Fibroblast of skin of left quadriceps (primary cell): ENCODE data around the gene SOCS7.

Source experiments
- DNase-seq, 2 experiments: peaks; one replicate each; pipeline ENCODE4 v3.0.0-alpha.2; 2013; ENCODE audit warnings: low read depth in 2 of 2

Gene SOCS7

DNA sequence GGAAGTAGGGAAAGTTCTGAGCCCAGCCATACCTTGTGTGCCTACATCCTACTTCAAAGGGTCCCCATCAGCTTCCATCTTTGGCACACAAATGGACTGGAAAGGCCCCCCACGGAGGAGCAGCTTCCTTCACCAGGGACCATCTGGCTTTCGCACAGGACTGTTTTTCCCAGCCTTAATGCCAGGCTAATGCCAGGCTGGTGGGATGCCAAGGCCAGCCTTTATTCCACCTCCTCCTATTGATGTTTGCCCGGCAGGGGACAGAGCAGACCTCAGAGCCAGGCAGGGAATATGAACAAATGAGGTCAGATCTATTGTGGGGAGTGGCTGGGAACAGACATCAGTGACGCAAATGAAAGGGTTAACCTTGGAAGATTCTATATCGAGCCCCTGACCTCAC is 13.6 kb upstream of the SOCS7 start:
- no peak for DNase-seq

DNA sequence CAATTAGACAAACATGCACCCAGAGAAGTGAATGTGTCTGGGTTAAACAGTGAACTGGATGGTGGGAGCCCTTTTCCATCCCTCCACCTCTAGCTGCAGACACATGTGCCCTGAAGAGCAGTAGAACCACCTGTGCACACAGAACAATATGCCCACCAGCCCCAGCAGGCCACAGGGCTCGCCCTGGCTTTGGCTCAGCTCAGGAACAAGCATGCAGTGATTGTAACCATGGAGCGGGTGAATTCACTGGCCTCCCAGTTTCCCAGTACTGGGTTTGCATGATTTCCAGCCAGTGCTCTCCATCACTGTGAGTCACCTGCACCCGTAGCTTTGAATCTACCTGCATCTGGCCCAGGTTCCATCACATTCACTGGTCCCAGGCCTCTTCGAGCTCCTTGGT is 13.1 kb upstream of the SOCS7 start:
- no peak for DNase-seq

DNA sequence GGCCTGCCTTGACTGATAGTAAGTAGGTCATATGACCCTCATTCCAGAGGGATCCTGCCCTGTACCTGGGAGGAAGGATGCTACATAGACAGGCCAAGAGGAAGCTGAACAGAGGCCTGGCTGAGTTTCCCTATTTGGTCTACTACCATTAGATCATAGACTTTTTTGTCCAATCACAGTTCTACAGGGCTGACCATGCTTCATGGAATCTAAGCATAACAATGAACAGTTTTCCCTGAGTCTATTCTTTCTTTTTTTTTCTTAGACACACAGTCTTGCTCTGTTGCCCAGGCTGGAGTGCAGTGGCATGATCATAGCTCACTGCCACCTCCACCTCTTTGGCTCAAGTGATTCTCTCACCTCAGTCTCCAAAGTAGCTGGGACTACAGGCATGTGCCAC is 11.8 kb upstream of the SOCS7 start:
- DNase-seq: no peak

DNA sequence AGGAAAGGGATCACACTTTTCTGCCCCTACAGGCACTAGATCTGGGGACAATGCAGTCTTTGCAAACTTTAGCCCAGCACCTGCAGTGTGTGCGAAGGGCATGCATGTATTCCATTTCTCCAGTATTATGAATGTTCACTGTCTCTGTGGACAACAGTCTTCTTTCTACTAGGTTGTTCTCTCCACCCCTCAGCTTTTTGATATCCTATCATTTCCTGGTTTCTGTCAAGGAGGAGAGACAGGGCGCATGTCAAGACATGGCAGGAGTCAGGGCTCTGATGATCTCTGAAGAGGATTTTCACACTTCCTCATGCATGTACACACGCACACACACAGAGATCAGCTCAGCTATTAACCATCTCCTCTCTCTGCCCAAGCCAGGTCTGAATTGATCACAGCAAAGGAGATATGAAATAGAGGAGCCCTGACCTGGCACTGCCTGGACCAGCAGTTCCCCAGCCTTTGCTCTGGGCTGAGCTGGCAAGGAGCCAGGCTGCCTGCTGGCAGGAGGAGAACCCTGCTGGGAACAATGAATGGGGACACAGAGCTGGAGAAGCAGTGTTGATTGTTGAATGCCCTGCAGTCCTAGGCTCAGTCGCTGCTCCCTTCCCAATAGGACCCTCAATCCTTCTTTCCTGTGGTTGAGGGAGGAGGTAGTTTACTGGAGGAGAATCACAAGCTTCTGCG is 10.5 kb upstream of the SOCS7 start:
- DNase-seq: no peak

DNA sequence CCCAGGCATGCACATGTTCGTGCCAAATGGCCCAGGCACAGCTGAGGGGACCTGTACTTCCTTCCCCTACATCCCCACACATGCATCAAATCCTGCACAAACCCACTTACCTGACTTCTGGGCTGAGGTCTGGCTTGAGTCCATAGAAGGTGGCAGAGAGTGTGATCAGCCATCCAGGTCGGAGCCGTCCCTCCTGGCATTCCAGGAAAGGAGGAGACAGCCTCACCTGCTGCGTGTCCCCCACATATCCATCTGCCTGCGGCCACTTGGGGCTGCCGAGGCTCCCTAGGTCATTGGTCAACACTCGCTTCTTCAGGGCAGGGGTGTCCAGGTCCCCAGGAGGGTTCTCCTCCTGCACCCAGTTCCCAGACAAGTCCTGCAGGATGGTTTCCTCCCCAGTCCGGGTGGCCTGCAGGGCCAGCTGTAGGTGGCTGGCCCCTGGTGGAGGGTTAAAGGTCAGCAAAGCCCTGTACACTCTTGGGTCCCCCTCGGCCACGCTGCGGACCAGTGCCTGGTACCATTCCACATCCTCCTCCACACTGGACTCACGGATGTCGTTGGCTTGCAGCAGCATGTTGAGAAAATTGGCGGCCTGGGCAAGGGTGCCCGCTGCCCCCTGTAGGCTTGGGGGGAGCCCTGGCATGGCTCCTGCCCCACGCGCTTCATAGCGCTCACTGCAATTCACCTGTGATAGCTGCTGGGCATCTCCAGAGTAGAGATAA is 8.6 kb upstream of the SOCS7 start:
- DNase-seq: no peak

DNA sequence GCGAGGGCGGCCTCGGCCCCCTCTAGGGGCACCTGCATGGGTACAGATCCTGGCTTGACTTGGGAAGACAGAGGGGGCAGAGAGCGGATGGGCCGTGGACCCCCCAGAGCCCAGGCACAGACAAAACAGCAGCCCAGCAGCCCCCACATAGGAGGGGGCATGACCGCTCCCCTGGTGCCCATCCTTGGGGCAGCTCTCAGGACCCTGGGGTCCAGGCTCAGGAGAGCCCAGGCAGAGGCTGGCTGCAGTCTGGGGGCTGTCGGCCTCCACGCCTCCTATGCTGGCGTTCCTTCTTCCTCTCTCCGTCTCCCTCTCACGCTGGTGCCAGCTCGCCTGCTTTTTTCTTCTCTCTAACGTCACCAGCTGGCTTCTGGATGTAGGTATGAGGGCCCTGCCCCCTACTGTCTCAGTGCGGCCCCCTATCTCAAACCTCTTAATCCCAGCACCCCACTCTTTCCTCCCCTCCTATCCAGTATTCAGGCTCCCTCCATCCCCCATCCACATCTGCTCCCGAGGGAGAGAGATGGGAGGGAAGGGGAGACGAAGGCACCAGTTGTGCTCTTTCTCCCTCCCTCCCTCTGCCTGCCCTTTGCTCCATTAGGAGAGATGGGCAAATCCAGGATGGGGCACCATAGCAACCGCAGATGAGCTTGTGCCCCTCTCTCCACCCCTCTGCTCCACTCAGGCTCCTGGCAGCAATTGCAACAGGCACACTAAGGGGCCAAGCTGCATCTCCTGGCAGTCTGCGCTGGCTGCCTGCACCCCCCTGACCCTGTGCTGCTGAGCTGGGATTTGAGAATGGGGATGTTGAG is 7.8 kb upstream of the SOCS7 start, which contains the start of gene GPR179:
TSS of gene GPR179 (minus strand) at position 349 of the 812 bp plus-strand sequence. CDS start at position 182, 167 bp downstream.
- no peak for DNase-seq

DNA sequence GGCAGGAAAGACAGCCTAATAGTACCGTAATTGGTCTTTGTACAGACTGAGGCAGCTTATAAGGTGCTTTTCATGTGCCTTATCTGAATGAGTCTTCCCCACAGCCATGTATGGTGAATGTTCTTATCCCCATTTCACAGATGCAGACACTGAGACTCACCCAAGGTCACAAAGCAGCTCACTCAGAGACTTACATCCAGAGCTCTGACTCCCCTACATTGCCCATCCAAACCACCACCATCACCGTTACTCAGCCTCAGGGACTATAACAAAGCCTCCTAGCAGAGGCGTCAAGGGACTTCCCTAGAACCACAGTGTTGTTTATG is 7.3 kb upstream of the SOCS7 start:
- no peak for DNase-seq

DNA sequence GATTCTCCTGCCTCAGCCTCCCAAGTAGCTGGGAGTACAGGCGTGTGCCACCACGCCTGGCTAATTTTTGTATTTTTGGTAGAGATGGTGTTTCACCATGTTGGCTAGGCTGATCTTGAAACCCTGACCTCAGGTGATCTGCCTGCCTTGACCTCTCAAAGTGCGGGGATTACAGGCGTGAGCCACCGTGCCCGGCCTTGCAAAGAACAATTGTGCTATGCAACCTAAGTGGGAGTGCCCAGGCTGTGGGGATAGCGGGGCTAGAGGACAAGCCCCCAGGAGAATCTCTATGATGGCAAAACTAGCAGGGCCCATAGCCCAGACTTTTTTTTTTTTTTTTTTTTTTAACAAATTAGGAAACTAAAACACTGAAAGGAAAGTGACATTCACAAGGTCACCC is 5.9 kb upstream of the SOCS7 start:
- DNase-seq: no peak

DNA sequence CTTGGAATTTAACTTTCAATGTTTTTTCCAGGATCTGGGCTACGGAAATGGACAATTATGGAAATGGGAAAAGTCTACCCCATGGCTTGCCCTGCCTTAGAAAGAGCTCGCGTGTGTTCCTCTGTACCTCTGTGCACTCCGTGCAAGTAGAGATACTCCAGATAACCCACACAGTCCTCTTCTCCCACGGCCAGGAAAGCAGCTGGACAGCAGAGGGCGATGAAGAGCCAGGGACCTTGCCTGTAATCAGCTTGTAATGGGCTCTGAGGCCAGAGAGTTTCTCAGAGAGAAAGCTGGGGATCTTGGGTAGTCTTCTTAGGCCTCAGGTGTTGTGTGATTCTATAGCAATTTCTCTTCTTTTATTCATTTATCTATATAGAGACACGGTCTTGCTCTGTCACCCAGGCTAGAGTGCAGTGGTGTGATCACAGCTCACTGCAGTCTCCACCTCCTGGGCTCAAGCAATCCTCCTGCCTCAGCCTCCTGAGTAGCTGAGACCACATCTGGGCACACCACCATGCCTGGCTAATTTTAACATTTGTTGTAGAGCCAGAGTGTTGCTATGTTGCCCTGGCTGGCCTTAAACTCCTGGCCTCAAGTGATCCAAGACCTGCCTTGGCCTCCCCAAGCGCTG is 2.4 kb upstream of the SOCS7 start:
- peak; percentile 57 to 60 for DNase-seq

DNA sequence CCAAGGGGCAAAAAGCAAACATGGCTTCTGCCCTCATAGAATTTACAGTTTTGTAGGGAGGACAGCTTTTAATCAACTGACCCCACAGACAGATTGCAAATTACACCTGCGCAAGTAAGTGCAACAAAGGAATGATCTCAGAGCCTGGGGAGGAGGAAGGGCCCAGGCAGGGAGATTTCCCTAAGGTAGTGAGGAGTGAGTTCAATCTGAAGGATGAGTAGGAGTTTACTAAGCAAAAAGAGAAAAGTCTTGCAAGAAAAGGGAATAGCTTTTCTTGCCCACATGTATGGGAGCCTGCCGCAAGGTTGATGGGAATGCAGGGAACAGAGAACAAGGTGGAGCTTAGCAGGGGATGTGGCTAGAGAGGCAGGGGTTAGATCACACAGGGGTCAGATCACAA is 1.6 kb upstream of the SOCS7 start:
- no peak for DNase-seq

DNA sequence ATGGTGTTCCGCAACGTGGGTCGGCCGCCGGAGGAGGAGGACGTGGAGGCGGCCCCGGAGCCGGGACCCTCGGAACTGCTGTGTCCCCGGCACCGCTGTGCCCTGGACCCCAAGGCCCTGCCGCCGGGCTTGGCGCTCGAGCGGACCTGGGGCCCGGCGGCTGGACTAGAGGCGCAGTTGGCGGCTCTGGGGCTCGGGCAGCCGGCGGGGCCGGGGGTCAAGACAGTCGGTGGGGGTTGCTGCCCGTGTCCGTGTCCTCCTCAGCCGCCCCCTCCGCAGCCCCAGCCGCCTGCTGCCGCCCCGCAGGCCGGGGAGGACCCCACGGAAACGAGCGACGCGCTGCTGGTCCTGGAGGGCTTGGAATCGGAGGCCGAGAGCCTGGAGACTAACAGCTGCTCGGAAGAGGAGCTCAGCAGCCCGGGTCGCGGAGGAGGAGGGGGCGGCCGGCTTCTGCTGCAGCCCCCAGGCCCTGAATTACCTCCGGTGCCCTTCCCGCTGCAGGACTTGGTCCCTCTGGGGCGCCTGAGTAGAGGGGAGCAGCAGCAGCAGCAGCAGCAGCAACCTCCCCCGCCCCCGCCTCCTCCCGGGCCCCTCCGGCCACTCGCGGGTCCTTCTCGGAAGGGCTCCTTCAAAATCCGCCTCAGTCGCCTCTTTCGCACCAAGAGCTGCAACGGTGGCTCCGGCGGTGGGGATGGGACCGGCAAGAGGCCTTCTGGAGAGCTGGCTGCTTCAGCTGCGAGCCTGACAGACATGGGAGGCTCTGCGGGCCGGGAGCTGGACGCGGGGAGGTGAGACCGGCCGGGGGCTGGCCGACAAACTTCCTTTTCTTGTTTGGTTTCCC is 821 bp downstream of the SOCS7 start:
- no peak for DNase-seq

DNA sequence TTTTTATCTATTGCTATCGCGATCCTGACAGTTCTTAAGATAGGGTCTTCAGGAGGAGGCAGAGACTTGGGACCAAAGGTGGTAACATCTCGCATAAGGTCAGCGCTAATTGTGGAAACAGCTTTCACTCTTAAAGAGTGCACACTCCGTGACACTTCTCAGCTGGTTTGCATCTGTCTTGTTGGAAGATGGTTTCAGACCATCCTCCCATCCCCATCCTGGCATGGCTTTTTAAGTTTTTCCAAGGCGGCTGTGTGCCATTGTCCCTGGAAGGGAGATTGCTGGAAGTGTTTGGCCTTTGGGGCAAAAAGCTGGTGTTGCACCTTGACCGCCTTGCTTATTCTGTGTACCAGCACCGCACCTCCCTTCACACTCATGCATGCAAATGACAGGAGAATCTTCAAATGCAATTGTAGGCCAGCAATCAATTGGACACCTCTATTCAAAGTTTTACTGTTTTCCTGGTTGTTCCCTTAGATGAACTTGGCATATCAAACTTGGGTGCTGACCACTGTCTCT is 1.5 kb downstream of the SOCS7 start:
- no peak for DNase-seq

DNA sequence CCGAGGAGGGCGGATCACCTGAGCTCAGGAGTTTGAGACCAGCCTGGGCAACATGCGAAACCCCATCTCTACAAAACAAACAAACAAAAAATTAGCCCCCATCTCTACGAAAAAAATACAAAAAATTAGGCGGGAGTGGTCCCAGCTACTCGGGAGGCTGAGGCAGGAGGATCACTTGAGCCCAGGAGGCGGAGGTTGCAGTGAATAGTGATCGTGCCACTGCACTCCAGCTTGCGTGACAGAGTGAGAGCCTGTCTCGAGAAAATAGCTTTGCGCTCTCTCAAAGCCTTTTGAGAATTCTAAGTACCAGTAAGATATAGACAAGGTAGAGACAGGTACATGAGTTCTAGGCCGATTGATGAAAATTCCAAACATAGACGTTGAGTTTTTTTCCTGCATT is 2.0 kb downstream of the SOCS7 start:
- DNase-seq: no peak

DNA sequence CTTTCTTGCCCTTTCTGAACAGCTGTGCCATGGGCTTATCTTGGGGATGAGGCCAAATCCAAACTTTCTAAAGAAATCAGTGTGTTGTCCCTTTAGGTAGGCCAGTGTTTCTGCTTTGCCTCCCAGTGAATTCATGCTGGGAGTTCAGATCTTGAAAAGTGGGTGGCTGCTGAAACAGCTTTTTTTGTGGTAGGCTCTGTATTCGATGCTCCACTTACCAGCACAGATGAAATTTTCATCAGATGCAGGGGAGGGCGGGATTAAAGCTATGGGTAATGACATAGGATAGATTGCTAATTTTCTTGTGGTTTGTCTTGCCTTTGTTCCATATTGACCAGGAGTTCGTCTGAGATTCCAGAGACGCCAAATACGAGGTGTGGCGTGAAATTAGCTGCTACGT is 2.8 kb downstream of the SOCS7 start:
- no peak for DNase-seq

DNA sequence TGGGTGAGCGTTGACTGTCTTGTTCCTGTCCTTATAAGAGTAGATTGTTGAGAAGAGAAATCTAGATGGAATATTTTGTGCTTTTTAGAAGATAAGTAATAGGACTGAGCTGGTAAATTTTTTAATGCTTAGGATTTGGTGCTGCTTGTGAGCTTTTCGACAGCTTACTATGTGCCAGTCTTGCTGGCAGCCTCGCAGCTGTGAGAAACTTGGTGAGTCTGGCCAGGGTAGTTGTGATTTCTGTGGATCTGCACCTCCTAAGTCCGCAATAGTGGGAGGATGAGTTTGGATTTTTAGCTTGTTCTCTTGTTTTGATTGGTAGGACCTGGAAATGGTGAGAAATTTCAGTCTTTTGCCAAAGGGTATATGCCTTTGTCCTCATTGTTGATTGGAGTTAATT is 3.6 kb downstream of the SOCS7 start:
- no peak for DNase-seq

DNA sequence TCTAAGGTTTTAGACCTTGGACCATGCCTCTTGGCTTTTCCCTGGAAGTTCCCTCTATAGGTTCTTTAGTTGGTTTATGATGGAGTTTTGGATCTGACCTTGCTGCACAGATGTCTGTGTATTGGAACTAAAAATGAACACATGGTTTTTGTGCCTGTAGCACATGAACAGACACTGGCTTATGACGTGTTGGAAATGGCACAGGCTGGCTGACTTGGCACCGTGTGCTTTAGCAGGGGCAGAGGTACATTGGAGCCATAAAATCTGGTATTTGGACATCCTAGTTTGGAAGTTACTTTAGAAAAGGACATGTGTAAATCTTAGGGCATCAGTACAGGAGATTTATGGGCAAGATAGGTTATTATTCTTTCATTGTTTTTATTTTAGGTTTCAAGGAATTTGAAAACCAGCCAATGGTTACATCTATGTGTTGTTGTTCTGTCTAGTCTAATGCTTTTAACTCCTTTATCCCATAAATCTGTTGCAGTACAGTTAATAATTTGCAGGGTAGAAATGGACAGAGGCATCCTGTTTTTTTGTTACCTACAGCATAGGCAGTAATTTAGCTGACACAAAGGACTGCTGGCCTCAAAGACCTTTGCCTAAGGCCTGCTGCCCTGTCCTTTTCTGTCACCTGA is 6.0 kb downstream of the SOCS7 start:
- DNase-seq: no peak

DNA sequence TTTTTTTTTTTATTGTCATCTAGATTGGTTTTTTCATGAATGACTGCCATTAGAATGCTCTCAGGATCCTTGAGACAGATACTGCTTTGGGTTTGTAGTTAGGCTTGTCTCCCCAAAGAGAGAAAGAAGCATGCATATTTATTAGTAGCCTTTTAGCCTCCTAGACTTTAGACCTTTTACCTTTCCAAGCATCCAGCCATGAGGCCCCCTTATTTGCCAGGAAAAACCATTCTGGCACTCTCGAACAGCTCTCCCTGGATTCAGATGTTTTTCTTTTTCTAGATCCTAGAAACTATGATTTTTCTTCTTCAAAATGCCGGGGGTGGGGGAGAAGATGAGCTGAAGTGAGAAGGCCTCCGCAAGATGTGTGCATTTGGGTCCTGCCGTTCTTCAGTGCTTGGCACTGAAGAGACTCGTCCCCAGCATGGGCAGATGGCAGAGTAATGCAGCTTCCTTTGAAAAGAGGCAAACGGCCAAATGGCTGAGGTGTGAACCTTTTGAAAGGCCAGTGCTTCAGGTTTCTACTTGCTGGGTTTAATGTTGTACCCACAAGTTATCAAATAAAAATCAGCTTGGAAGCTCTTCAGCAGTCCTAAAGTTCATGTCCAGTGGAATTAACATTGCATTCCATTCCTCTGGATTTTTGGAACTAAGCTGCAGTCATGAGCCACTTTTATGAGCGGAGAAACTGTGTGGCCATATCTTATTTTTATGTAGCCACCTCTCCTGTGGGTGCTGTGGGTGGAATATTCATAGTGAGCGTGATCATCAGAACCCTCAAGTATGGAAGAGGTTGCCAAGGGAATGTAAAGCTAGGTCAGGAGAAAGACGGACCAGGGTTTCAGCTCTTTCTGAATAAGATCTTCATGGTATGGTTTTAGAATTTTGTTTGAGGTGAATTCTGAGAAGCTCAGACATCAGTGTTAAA is 7.2 kb downstream of the SOCS7 start:
- no peak for DNase-seq

DNA sequence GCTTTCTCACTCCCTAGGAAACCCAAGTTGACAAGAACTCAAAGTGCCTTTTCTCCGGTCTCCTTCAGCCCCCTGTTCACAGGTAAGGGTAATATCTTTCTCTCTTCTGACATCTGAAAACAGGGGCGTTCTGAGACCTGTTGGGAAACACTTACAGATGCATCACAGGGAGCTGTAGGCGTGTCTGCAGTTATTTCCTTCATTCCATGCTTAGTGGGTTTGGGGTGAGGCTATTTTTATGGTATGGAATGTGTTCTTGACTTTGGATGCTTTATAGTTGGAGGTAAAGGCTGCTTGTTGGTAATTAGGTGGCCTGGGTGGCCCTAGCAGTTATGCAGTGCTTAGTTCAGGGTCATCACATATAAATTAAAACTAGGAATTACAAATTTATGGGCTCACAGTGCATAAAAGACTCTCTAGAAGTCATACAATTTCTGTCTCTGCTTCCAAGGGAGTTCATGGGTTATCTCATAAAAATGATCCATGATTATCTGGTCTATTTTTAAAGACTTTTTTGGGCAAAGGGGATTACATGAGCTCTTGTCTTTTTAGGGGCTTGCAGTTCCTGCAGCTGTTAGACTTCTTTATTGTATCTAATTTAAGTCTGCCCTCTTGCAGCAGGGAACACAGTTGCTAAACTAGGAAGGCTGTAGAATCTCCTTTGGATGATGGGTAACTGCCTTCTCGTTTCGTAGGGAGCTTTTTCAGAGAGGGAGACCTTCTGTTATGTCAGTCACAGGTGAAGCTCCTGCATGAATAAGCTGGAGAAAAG is 10.2 kb downstream of the SOCS7 start:
- DNase-seq: peak; percentile 20 to 24

DNA sequence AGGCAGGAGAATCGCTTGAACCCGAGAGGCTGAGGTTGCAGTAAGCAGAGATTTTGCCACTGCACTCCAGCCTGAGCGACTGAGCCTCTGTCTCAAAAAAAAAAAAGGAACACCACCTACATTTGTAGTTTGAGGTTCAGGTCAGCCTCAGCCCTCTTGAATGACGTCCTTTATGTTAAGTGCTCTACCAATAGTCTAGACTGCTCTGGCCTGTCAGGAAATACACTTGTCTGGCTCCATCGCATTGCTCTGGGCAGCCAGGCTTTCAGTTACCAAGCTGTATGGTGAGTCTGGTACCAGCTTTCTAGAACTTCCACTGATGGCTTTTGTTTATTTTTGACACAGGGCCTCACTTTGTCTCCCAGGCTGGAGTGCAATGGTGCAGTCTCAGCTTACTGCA is 11.4 kb downstream of the SOCS7 start:
- DNase-seq: no peak
